ENCODE data around the gene COL10A1.

GRCh38 chr6:116078945-116079344 is 47.0 kb downstream of the COL10A1 start:
- TF ChIP-seq CTCF (IDR thresholded peaks at IDR 0.05; ENCODE audit: poor library complexity, severe bottlenecking) = no peak
- TF ChIP-seq POLR2AphosphoS5 (IDR thresholded peaks at IDR 0.05) = no peak
- TF ChIP-seq REST (IDR thresholded peaks at IDR 0.05; ENCODE audit: borderline replicate concordance) = no peak
- TF ChIP-seq TAF1 (IDR thresholded peaks at IDR 0.05; ENCODE audit: low read depth) = no peak
- TF ChIP-seq EZH2 (IDR thresholded peaks at IDR 0.05; ENCODE audit: borderline replicate concordance, insufficient read depth, low read length, poor library complexity, severe bottlenecking) = no peak
- TF ChIP-seq EP300 (conservative IDR thresholded peaks at IDR 0.05; ENCODE audit: poor library complexity, severe bottlenecking) = no peak
- TF ChIP-seq SMC3 (conservative IDR thresholded peaks at IDR 0.05; ENCODE audit: poor library complexity) = no peak
- no peak for TF ChIP-seq RAD21 (conservative IDR thresholded peaks at IDR 0.05)

Data from neural cell (in vitro differentiated cells).